NCI-H1092 (cell line): ENCODE measurements around the gene KCTD3.

ENCODE experiments used
- DNase-seq: peaks from one replicate; lab custom pipeline; 2025; lab: John Stamatoyannopoulos, UW

KCTD3 gene

GRCh38 chr1:215566556-215567490, at the start of gene KCTD3:
Gene KCTD3, plus strand, starts transcription at chr1:215567304. Its CDS starts 382 bp downstream, at chr1:215567686.
- DNase-seq, result peak; percentile 46

- DNase-seq, result no peak
These were observed 49.6 kb upstream of the KCTD3 start for GRCh38 chr1:215517441-215517891.

DNA sequence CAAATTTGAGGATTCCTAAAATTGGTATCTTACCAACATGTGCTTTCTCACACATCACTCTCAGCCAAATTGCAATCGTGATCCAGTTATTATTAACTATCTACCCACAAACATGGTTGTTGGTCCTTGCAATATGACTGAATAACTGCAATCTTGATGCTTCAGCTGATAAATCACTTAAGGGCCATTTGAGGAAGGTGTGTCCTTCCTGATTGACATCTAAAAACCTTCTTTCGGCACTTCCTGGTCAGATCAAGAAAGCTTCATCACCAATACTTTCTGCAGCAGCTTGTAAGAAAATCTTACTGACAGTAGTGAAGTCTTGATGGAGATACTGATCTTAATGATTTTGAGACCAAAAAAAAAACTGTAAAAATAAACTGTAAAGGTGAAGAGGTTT, 48.5 kb upstream of the KCTD3 start:
- no peak for DNase-seq

- no peak for DNase-seq
These were observed 45.8 kb upstream of the KCTD3 start for GRCh38 chr1:215521279-215521678.

GRCh38 chr1:215523128-215523861, 43.8 kb upstream of the KCTD3 start:
- DNase-seq, result no peak

GRCh38 chr1:215523906-215524305, 43.2 kb upstream of the KCTD3 start:
- no peak for DNase-seq

DNA sequence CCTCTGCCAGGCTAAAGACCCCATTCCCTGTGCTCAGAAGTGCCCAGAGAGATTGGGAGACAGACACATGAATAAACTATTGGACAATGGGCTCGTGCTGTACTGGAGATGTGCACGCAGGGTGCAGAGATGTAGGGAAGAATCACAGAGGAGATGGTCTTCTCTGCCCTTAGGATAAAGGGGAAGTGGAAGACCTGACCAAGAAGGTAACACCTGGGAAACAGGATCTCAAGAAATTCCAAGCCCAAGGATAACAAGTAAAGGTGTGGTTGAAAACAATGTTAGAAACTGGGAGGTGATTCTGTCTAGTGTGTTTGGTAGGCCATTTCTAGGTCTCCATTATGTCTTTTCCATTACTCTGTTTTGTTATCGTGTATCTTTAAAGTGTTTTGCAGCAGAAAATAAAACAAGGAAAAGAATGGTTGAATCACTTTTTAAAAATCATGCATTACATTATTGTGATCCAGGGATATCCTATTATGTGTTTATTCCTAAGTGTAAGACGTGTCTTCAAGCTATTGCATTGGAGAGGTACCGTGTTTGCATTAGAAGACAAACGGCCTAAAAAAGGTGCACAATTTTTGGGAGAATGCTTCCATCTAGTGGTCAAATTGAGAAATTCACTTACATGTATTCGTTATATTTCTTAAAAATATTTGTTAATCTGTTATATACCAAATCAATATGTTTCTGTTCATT, 40.8 kb upstream of the KCTD3 start:
- DNase-seq, result peak; percentile 33

- no peak for DNase-seq
These were observed 40.3 kb upstream of the KCTD3 start for GRCh38 chr1:215526846-215527151.

GRCh38 chr1:215529111-215529510, 38.0 kb upstream of the KCTD3 start:
- no peak for DNase-seq

DNA sequence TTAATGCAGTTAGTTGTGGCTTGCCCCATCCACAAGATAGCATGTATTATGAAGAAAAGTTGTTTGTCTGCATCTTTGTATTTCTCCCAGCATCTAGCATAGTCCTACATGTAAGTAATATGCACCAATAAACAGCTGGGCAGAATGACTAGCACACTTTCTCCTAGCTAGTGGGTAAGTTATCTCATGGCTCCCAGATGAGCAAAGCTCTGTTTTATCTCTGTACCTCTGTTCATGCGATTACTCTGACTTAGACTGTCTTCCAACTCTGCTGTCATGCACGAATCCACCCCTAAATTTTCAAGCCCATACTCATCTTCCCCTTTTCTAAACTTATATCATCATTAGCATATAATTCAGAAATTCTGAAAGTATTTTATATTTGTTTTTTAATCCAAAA, 37.5 kb upstream of the KCTD3 start:
- no peak for DNase-seq

GRCh38 chr1:215530401-215530984, 36.6 kb upstream of the KCTD3 start:
- no peak for DNase-seq

GRCh38 chr1:215539803-215540570, 27.1 kb upstream of the KCTD3 start:
- DNase-seq, result peak; percentile 29

GRCh38 chr1:215542301-215542700, 24.8 kb upstream of the KCTD3 start:
- no peak for DNase-seq

- no peak for DNase-seq
These were observed 23.9 kb upstream of the KCTD3 start for GRCh38 chr1:215543191-215543606.

DNA sequence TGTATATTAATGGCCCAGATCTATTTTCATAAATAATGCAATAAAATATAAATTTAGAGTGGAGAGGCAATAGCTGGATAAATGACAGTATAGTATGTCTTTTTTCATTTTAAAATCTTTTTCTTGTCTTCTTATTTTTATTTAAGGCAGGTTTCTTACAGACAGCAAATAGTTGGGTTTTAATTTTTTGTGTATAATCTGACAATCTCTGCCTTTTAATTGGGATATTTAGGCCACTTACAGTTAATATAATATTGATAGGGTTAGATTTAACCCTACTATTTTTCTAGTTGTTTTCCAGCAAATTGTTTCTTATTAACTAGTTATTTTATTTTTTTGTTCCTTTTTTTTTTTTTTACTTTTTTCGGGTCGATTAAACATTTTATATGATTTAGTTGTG, 23.3 kb upstream of the KCTD3 start:
- DNase-seq, result no peak

DNA sequence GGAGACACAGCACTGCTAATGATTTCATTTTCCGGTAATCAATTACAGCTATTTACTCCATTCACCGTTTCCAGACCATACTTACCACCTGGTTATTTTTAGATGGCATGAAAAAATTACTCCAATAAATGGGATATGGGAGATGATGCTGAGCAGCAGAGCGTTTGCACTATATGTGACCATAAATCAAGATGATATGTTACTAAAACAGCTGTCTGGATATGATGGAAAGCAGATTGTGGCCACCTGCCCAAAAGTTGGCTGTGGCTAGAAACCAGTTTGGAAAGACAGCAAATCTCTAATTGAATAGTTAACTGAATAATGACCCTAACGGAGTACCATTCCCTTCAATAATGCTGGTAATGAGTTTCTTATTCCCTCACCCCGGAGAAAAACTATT, 22.5 kb upstream of the KCTD3 start:
- DNase-seq, result no peak

GRCh38 chr1:215545096-215545495, 22.0 kb upstream of the KCTD3 start:
- no peak for DNase-seq

GRCh38 chr1:215547011-215547410, 20.1 kb upstream of the KCTD3 start:
- DNase-seq, result no peak

GRCh38 chr1:215551806-215552205, 15.3 kb upstream of the KCTD3 start:
- no peak for DNase-seq

DNA sequence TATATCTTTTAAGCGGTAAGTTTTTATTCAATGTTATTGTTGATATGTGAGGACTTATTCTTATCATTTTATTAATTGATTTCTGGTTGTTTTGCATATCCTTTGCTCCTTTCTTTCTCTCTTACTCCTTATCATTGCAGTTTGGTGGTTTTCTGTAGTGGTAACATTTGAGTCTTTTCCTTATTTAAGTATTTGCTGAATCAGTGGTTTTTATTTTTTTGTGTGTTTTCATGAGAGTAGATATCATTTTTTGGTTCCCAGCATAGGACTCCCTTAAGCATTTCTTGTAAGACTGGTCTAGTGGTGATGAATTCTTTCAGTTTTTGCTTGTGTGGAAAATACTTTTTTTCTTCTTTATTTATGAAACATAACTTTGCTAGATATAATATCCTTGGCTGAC, 12.2 kb upstream of the KCTD3 start:
- DNase-seq, result no peak

DNA sequence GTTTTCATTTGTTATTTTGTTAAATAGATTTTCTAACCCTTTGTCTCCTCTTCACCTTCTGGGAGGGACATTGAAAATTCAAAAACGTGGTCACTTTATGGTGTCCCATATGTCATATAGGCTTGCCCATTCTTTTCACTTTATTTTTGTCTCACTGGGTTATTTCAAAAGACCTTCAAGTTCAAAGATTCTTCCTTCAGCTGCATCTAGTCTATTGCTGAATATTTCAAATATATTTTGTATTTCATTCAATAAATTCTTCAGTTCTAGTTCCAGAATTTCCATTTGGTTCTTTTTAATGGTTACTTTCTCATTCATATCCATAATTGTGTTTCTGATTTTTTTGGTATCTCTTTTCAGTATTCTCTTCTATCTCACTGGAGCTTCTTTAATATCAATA, 11.6 kb upstream of the KCTD3 start:
- no peak for DNase-seq
